RPMI8226 (cell line): Measurements from ENCODE around the gene COMMD10.
"Not testable (repeated sequence)": the region's sequence is repeated elsewhere in the genome, so short reads cannot be mapped to it uniquely, and the experiment has no call there.

ENCODE experiments used
- DNase-seq: peaks from one replicate; pipeline ENCODE4 v3.0.0-alpha.2; 2015

Gene COMMD10

DNA sequence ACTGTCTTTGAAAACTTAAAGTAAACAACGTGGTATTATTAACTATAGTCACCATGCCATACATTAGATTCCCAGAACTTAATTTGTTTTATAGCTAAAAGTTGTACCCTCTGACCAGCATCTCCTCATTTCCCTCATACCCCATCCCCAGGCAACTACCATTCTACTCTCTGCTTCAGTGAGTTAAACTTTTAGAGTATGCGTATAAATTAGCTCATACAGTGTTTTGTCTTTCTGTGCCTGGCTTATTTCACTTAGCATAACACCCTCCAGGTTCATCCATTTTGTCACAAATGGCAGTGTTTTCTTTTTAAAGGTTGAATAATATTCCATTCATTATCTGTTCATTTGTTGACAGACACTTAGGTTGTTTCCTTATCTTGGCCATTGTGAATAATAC, 14.2 kb downstream of the COMMD10 start:
- no peak for DNase-seq

DNA sequence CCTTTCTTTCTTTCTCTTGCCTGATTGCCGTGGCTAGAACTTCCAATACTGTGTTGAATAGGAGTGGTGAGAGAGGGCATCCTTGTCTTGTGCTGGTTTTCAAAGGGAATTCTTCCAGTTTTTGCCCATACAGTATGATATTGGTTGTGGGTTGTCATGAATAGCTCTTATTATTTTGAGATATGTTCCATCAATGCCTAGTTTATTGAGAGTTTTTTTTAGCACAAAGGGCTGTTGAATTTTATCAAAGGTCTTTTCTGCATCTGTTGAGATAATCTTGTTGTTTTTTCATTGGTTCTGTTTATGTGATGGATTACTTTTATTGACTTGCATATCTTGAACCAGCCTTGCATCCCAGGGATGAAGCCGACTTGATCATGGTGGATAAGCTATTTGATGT, 20.1 kb downstream of the COMMD10 start:
- DNase-seq, result not testable (repeated sequence)

DNA sequence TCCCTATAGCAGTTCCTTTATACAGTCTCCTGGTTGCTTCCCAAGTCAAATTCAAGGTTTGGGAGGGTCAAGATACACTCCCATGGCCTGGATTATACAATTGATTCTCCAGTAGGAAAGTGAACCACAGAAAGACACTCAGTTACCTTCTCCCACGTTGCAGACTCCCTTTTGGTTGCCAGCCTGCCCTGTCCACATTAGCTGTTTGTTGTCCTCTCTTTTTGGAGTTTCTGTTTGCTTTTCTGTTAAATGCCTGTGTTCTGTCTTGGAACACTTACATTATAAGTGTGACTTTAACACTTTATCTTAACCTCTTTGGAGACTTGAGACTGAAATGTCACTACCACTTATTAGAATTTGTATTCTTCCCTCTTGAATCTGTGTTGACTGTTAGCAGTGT, 30.3 kb downstream of the COMMD10 start:
- no peak for DNase-seq

DNA sequence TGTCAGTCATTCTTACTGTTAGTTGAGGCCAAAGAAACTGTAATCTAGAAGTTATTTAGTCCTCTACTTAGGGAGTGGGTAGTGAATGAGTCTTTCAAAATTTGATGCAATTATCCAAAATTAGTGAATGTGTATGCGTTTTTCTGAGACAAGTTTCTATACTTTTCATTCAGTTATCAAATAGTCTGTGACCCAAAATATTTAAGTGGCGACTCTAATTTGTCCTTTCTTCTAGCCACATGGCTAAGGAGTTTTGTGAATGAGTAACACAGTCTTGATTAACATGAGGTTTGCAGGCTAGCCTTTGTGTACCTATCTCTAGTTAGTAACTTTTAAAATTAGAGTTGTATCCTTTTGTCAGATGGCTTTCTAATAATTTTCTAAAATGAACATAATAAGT, 45.6 kb downstream of the COMMD10 start:
- no peak for DNase-seq

DNA sequence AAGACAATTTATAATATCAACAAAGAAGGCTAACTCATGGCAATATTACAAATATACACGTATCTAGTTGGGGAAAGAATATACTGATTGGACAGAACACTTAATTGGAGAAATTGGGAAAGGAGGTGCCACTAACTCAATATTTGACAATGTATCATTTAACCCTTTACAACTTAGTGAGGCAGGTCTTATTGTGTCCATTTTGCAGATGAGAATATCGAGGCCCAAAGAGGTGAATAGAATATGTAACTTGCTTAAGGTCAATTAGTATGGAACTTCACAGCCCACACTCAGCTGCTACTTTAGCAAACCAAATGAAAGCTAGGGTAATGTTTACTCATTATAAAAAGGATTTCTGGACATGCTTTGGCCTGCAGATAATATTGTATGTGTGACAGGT, 46.2 kb downstream of the COMMD10 start:
- DNase-seq, result no peak

DNA sequence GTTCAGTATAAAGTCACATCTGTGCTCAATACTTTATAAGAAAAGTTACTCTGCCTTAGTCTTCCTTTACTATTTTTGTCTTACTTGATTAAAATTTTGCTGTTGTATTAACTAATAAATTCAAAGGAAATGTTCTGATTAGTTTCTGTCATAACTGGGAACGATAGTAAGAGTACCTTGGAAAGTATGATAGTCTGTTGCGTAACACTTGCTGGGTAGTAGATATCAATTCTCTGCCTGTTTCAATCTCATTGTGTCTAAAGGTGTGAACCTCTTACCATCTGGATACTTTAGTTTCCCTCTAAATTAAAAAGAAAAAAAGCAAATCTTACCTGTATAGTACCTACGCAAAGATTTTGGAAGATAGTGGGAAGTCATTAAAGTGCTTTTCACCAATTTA, 48.5 kb downstream of the COMMD10 start:
- no peak for DNase-seq

DNA sequence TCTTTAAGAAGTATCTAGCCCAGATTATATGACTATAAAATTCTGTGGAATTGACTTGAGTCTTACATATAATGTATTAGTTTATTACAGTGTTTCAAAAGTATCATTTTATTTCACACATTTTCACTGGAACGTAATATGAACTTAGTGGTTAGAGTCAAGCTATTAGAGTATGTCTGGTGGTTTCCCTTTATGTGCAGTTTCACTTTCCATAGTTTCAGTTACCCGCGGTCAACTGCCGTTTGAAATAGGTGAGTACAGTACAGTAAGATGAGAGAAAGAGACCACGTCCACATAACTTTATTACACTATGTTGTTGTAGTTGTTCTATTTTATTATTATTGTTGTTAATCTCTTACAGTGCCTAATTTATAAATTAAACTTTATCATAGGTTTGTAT, 50.5 kb downstream of the COMMD10 start:
- DNase-seq, result peak; percentile 64

DNA sequence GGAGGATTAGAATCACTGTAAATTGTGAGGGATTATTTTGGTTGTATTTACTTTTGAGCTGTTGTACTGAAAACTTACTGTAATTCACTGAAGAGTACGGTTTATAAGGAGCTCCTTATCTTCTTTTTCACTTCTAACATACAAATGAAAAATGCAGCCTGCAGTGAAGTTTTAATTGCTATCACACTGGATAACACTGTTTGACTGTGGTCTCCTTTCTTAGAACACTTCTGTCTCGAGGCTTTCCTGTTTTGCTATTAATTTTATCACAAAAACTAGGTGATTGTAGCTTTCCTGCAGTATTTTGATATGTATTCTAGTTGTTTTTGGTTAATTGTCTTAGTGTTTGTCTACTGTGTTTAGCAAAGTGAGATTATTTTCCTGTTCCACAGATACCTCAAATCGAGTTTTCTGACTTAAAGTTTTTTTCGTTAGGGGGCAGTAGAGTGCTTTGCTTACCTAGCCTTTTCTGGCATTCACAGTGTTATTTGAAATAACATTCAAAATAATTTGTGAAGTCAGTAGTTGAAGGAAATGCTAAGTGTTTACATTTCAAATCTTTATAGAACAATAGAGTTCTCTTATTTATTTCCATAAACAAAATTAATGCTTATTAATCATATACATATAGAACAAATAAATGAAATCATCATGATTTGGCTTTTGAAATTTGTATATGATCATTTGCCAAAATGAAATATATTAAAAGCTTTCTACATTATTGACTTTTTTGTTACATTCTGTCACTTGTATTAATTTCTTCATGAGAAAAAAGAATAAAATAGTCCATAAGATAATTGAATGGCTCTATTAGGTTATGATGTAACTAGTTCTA, 52.9 kb downstream of the COMMD10 start:
- peak; percentile 71 for DNase-seq

DNA sequence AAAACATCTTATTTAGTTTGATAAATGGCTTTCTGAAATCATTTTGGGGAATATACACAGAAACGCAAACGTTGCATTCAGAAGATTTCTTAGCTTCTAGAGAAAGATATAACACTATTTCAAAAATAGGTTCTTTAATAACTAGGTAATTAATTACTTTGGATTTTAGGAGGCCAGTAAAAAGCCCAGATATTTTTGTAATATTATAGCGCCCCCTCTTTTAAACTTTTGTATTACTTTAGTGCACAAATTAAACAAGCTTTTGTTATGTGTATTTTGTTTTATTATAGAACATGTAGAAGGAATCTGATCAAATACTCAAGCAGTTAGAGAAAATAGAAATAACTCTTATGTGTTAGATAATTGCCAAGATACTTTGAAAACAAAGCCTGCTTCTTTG, 57.7 kb downstream of the COMMD10 start:
- DNase-seq, result no peak

DNA sequence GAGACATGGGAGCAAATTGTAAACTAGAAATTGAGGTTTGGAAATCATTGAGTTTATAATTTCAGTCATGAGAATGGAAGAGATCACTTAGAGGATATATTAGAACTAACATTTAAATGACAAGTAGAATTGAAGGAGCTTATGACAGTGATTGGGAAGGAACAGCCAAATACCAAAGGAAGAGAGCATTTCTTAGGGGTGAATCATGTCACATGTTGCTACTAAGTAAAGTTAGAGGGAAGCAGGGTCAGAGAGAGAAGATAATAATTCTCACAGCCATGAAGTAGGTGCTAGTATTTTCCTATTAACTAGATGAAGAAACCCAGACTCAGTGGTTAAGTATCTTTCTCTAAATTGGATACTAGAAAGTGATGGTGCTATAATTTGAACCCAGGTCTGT, 59.3 kb downstream of the COMMD10 start:
- DNase-seq, result no peak

DNA sequence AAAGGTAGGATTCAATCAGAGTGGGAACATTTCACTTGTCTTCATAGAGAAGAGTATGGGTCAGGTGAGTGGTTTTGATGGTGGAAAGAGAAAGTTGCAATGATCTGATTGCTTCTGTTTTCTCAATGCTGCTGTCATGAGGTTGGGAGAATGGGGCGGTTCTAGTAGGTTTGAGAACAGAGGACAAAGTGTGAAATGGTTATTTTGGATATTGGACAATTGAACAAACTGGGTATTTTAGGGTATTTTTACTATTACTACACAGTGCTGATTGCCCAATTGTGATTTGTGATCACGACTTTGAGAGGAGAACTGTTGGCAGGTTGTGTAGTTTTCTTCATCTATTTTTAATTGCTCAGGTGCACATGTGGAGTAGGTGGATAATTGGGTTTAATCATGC, 60.2 kb downstream of the COMMD10 start:
- no peak for DNase-seq

DNA sequence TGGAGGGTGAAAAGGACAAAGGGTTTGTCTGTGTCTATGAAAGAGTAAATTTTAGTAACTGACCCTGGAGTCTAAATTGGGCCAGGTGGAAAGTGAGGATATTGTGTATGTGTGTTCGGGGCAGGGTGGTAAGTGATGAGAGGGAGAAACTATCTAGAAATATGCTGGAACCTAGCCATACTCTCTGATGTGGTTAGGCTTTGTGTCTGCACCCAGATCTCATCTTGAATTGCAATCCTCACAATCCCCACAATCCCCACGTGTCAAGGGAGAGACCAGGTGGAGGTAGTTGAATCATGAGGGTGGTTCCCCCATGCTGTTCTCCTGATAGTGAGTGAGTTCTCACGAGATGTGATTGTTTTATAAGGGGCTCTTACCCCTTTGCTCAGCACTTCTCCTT, 60.6 kb downstream of the COMMD10 start:
- no peak for DNase-seq

DNA sequence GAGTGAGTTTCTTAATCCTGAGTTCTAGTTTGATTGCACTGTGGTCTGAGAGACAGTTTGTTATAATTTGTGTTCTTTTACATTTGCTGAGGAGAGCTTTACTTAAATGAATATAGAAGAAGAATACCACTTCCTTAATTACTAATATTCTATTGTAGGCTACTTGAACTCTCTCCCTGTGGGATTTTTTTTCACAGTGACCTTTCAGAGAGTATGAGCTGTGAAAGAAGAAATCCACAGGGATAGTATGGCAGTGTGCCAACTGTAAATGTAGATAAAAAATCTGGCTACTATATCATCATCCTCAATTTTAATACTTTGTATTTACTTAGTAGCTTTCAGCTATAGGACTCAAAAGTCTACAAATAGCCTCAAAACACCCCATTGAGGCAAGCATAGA, 67.3 kb downstream of the COMMD10 start:
- DNase-seq, result no peak

DNA sequence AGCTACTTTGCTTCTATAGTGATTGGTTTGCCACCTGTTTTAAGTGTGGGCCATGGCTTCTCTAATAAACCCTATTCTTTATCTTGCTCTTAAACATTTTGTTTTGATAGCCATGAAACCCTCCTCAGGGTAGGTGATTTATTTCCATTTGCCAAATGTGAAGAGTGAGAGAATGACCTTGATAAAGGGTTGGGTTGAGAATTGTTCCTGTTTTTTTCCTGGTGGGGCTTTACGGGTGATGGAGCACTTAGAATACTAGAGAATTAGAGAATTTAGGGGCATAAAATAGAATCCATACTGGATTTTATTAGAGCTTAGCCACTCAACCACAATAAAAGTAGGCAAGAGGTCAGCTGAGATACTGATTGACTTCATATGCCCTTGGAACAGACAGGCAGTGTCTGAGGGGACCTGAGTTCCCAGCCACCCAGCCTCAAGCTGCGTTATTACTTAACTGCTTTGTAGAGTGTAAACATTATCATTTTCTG, 68.9 kb downstream of the COMMD10 start:
- DNase-seq, result no peak

DNA sequence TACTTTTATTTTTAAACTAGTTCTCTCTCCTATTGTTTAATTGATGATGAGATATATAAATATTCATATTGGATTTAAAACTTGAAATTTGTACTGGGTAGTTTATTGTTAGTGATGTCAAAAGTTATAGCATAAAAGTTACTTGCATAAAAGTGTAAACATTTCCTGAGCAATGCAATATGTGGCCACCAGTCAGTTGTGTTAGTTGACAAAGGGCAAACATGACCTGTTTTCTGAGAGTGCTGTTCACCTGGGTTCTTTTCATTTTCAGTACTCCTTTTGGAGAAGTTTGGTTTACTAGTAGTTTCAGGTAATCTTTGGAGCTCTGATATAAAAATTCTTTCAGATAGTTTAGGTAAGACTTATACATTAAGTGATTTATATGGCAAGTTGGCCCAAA, 69.4 kb downstream of the COMMD10 start:
- no peak for DNase-seq

DNA sequence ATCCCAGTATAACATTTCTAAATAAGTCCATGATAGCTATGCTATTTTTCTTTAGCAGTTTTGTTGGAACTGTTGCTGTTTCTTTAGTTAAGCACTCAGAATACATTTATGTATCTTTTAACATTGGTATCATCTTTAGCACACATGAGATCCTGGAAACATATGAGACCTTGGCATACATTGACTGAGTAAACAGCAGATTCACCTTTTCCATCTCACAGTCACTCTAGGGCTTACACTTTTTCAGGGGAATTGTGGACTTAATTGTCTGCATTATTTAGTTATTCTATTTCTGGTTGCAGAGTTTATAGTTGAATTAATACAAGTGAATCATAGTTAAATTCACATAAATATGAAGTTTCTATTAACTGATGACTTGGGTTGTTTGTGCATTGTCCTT, 70.1 kb downstream of the COMMD10 start:
- DNase-seq, result no peak

DNA sequence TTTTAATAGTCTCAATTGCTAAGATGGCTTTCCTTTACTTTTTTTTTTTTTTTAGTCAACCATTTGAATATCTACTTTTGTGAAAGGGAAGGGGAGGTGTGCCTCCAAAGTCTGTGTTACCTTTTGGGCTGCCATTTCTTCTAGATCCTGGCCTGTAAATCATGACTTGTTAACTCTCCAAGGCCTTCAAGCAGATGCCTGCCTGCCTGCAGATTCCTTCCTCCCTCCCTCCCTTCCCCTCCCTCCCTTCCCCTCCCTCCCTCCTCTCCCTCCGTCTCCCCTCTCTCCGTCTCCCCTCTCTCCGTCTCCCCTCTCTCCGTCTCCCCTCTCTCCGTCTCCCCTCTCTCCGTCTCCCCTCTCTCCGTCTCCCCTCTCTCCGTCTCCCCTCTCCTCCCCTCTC, 73.1 kb downstream of the COMMD10 start:
- no peak for DNase-seq

DNA sequence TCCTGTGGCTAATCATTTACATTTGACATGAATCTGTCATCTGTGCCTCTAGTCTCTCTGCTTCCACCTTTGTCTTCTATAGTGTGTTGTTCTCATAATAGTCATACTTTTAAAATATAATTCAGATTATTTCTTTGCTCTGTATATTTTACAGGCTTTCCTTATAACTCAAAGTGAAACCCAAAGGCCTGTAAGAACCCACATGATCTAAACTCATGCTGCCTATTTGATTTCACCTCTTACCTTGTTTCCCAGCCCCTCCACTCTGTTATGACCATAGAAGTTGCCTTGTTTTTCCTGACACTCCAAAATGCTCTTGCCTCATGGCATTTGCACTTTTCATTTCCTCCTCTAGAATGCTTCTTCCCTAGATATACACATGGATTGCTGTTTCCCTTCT, 74.2 kb downstream of the COMMD10 start:
- no peak for DNase-seq

DNA sequence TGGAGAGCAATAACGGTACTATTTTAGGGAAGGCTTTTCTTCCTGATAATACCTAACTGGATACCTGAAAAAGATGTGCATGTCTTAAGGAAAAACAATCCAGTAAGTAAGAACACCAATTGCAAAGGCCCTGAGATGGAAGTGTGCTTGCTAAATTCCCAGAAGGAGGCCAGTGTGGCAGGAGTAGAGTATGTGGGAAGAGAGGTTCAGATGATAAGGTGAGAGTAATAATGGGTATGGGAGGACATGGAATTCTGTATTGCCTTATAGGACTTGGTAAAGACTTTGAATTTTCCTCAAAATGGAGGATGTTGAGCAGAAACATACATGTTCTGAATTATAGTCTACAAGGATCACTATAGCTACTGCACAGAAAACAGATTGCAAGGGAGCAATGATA, 89.3 kb downstream of the COMMD10 start:
- DNase-seq, result no peak

DNA sequence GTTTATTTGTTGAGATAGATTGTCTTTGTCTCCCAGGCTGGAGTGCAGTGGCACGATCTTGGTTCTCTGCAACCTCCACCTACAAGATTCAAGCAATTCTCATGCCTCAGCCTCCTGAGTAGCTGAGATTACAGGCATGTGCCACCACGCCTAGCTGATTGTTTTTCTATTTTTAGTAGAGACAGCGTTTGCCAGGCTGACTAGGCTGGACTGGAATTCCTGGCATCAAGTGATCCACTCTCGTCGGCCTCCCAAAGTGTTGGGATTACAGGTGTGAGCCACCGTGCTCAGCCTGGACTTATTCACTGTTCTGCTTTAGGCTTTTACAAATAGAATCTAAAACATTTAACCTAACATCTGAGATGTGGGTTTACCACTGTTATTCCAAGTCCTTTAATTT, 91.3 kb downstream of the COMMD10 start:
- DNase-seq, result no peak

DNA sequence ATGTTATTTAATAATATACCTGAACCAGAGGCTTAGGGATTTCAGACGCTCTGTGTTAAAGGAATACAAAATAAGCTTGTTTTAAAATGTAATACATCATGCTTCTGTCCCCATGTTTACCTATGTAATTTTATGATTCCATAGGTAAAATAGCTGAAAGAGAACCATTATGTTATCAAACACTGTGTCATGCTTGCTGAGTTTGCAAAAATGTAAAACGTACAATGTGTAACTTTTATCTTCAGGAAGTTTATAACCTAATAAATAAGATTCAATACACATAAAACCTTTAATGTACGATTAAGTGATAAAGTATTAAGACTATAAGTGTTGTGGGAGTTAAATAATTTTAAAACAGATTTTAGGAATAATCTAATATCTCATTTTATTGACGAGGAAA, 94.1 kb downstream of the COMMD10 start:
- DNase-seq, result no peak

DNA sequence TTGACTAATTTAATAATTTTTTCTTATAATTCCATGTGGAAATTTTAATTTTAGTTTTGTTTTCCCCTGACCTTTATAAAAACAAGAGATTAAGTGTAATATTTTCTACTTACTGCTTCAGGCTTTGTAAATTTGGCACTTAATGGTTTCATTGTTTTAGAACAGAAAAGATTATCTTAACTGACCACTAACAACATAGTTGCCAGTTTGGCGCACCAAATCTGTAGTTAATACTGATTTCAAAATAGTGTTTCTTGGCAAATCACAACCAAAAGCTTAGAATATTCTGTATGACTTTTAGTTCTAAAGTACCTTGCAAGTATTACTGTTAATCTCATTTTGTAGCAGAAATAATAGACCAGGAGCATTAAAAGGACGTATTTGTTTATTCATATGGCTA, 124.3 kb downstream of the COMMD10 start:
- DNase-seq, result no peak

DNA sequence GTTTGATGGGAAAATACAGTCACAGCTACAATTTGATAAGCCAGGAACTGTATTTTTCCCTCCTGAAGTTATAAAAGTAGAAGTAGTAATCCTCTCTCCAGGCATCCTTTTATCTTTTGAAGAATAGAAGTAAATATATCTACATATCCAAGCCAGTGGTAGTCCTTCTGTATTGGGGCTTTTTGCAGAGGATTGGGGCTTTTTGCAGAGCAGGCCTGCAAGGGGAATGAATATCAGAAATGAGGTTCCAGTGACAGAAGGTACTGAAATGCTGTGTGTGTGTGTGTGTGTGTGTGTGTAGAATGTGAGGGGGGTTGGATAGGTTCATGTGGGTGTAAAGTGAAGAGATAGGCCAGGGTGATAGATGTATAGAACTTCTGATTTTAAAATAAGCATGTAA, 127.4 kb downstream of the COMMD10 start:
- DNase-seq, result no peak

DNA sequence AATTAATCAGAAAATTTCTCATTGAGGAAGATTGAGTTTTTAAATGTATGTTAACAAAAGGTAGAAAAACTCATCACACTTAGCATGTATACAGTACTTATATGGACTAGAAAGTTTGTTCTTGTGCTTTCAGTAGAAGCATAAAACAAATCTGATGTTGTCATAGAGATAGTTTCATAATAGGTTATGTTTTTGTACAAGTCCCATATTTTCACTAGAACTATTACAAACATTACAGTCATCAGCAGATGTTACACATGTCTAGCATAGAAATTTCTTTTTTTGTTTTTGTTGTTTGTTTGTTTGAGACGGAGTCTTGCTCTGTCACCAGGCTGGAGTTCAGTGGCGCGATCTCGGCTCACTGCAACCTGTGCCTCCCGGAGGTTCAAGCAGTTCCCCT, 131.4 kb downstream of the COMMD10 start:
- no peak for DNase-seq

DNA sequence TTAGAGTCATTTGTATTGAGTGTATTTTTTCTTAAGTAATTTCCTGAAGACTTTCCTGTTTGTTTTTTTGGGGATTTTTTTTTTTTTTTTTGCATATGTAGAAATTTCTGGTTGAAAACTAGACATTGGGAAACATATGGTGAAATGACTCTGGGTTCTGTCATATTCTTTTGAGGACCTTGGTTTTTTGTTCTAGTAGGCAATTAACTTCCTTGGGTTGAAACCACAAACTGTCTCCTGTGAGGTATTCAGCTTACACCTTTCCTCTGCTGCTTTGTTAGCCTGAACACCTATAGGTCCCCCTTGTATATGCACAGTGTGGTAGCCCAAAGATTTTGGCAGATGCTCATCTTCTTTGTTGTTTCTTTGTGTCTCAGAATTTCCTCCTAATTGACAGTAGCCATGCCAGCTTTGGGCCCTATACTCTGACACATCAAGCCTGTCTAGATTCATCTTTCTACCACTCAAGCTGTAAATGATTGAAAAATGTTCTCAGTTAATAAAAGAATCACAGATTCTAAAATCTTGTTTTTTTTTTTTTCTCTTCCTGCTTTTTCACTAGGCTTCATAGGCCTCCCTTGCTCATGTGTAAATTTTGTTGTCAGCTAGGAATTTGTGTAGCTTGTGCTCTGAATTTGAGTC, 140.6 kb downstream of the COMMD10 start:
- no peak for DNase-seq
